Measurements from ENCODE around the gene DGKB. TPM values are rescaled to one million over a fixed set of nuclear protein-coding genes. Genes with fewer than 3 reads are reported as not detected.

Gene DGKB
- polyA plus RNA-seq, 1 donor (not counting 4 experiments of a cell fraction or from before 2014, with no cell fraction given) = 0.01 TPM

- Histone ChIP-seq H3K4me2 (ENCODE audit: control insufficient read depth, extremely low read depth, insufficient read depth, low read depth, low read length) (no peak overlapping the region), H3K36me3 (ENCODE audit: control insufficient read depth in 2 of 2, extremely low read depth in 1 of 2, insufficient read depth in 2 of 2, low read length in 2 of 2) (no peaks in the 10 kb centered on the region), H3K4me3 (ENCODE audit: control insufficient read depth in 2 of 3, extremely low read depth in 1 of 3, insufficient read depth in 2 of 3, low read depth in 1 of 3, low read length in 3 of 3) (no peak overlapping the region), H2AFZ (ENCODE audit: control insufficient read depth, low read length) (no peak overlapping the region), H3K79me2 (ENCODE audit: control insufficient read depth, insufficient read depth, low read length) (no peaks in the 10 kb centered on the region), H3K27ac (ENCODE audit: control insufficient read depth, insufficient read depth, low read length) (no peak overlapping the region), H4K20me1 (ENCODE audit: control insufficient read depth, extremely low read depth, insufficient read depth, low read length) (no peaks in the 10 kb centered on the region), H3K9me1 (ENCODE audit: control insufficient read depth, extremely low read depth, insufficient read depth, low read length) (no peaks in the 10 kb centered on the region), H3K27me3 (ENCODE audit: control insufficient read depth, extremely low read depth, insufficient read depth, low read length) (no peaks in the 10 kb centered on the region), H3K4me1 (ENCODE audit: control insufficient read depth, extremely low read depth, insufficient read depth, low read length) (no peaks in the 10 kb centered on the region), H3K9ac (ENCODE audit: control insufficient read depth, extremely low read depth, insufficient read depth, low read length) (no peak overlapping the region), H3K9me3 (ENCODE audit: control insufficient read depth, low read depth, low read length) (no peaks in the 10 kb centered on the region)
- FAIRE-seq = no peak
- dilution Hi-C loops (cut with MboI; ENCODE audit: extremely low pct_ligation_motif_present, low sequenced_read_pairs) = no loop called here
- no peak for DNase-seq (ENCODE audit: low read depth, low spot score)
- TF ChIP-seq CTCF (optimal IDR thresholded peaks at IDR 0.05 in 1 of 3, IDR thresholded peaks at IDR 0.05 in 1 of 3, conservative IDR thresholded peaks at IDR 0.05 in 1 of 3; ENCODE audit: extremely low read depth in 1 of 3, insufficient read depth in 2 of 3, low read length in 3 of 3) (no peak), EZH2 (IDR thresholded peaks at IDR 0.05; ENCODE audit: low read length) (no peak)
Measured at GRCh38 chr7:14600766-14601367, 301.7 kb downstream of the DGKB start.

- no peaks in the 10 kb centered on the region for H3K4me1 ChIP-seq (ENCODE audit: control insufficient read depth, extremely low read depth, insufficient read depth, low read length)
- H3K36me3 ChIP-seq (ENCODE audit: control insufficient read depth in 2 of 2, extremely low read depth in 1 of 2, insufficient read depth in 2 of 2, low read length in 2 of 2) = no peaks in the 10 kb centered on the region
- DNase-seq (ENCODE audit: low read depth, low spot score) (no peak), FAIRE-seq (no peak)
- H3K4me3 ChIP-seq (ENCODE audit: control insufficient read depth in 2 of 3, extremely low read depth in 1 of 3, insufficient read depth in 2 of 3, low read depth in 1 of 3, low read length in 3 of 3) = no peak overlapping the region
- H2AFZ ChIP-seq (ENCODE audit: control insufficient read depth, low read length) = no peak overlapping the region
- no peaks in the 10 kb centered on the region for H3K79me2 ChIP-seq (ENCODE audit: control insufficient read depth, insufficient read depth, low read length)
- no peaks in the 10 kb centered on the region for H3K9me3 ChIP-seq (ENCODE audit: control insufficient read depth, low read depth, low read length)
- dilution Hi-C loops (cut with MboI; ENCODE audit: extremely low pct_ligation_motif_present, low sequenced_read_pairs) = no loop called here
- H3K27me3 ChIP-seq (ENCODE audit: control insufficient read depth, extremely low read depth, insufficient read depth, low read length) = no peaks in the 10 kb centered on the region
- no peak overlapping the region for H3K27ac ChIP-seq (ENCODE audit: control insufficient read depth, insufficient read depth, low read length)
- H3K4me2 ChIP-seq (ENCODE audit: control insufficient read depth, extremely low read depth, insufficient read depth, low read depth, low read length) = no peak overlapping the region
- no peaks in the 10 kb centered on the region for H4K20me1 ChIP-seq (ENCODE audit: control insufficient read depth, extremely low read depth, insufficient read depth, low read length)
- H3K9me1 ChIP-seq (ENCODE audit: control insufficient read depth, extremely low read depth, insufficient read depth, low read length) = no peaks in the 10 kb centered on the region
- TF ChIP-seq CTCF (optimal IDR thresholded peaks at IDR 0.05 in 1 of 3, IDR thresholded peaks at IDR 0.05 in 1 of 3, conservative IDR thresholded peaks at IDR 0.05 in 1 of 3; ENCODE audit: extremely low read depth in 1 of 3, insufficient read depth in 2 of 3, low read length in 3 of 3) (no peak), EZH2 (IDR thresholded peaks at IDR 0.05; ENCODE audit: low read length) (no peak)
- H3K9ac ChIP-seq (ENCODE audit: control insufficient read depth, extremely low read depth, insufficient read depth, low read length) = no peak overlapping the region
Measured at GRCh38 chr7:14598978-14599377, 303.6 kb downstream of the DGKB start.

Measured in keratinocyte (primary cell).